Astrocyte (in vitro differentiated cells and primary cell): ENCODE results near the gene FGA. TPM values are rescaled to one million over a fixed set of nuclear protein-coding genes. Genes with fewer than 3 reads are reported as not detected.

Experiments used
- DNase-seq: peaks from one replicate; pipeline ENCODE4 v3.0.0-alpha.2; 2010; ENCODE audit warnings: low read depth
- FAIRE-seq: peaks from 2 replicates; lab custom pipeline; 2011; peaks lifted over from hg19 to GRCh38; lab: Jason Lieb, UNC
- H2AFZ ChIP-seq: 2 replicates; pipeline ENCODE4 v1.6.0; 2012; ENCODE audit warnings: low read depth, low read length, inconsistent platforms
- H3K27ac ChIP-seq: 2 replicates; pipeline ENCODE4 v1.5.1; 2011; ENCODE audit warnings: low read depth, low read length, inconsistent platforms
- H3K27me3 ChIP-seq: 2 replicates; pipeline ENCODE4 v1.6.0; 2011; ENCODE audit warnings: low read length, inconsistent platforms; ENCODE audit not compliant: insufficient read depth
- H3K36me3 ChIP-seq: 2 replicates; pipeline ENCODE4 v1.5.1; 2011; ENCODE audit warnings: low read length, inconsistent platforms; ENCODE audit not compliant: insufficient read depth
- H3K4me1 ChIP-seq: 2 replicates; pipeline ENCODE4 v1.5.1; 2011; ENCODE audit warnings: low read length, inconsistent platforms; ENCODE audit not compliant: insufficient read depth
- H3K4me2 ChIP-seq: 2 replicates; pipeline ENCODE4 v1.6.0; 2012; ENCODE audit warnings: low read length, inconsistent platforms
- H3K4me3 ChIP-seq: 2 replicates; pipeline ENCODE4 v1.5.1; 2011; ENCODE audit warnings: low read depth, mild to moderate bottlenecking, low read length, inconsistent platforms; ENCODE audit not compliant: insufficient read depth
- H3K79me2 ChIP-seq: 2 replicates; pipeline ENCODE4 v1.6.0; 2012; ENCODE audit warnings: mild to moderate bottlenecking, low read length, inconsistent platforms; ENCODE audit not compliant: insufficient read depth
- H3K9ac ChIP-seq: 2 replicates; pipeline ENCODE4 v1.6.0; 2012; ENCODE audit warnings: mild to moderate bottlenecking, low read length, inconsistent platforms
- H3K9me3 ChIP-seq: 2 replicates; pipeline ENCODE4 v1.5.1; 2012; ENCODE audit warnings: low read depth, mild to moderate bottlenecking, low read length, inconsistent platforms; ENCODE audit not compliant: insufficient read depth
- H4K20me1 ChIP-seq: 2 replicates; pipeline ENCODE4 v1.6.0; 2012; ENCODE audit warnings: low read length, inconsistent platforms; ENCODE audit not compliant: insufficient read depth
- H3K27ac Mint-ChIP-seq: one replicate; pipeline ENCODE4 v1.8.0; 2021; ENCODE audit warnings: mild to moderate bottlenecking, mixed read lengths; ENCODE audit not compliant: unreplicated experiment
- H3K27me3 Mint-ChIP-seq: one replicate; pipeline ENCODE4 v1.8.0; 2021; ENCODE audit warnings: low read depth, mixed read lengths; ENCODE audit not compliant: unreplicated experiment
- H3K36me3 Mint-ChIP-seq: one replicate; pipeline ENCODE4 v1.8.0; 2021; ENCODE audit warnings: low read depth, mixed read lengths; ENCODE audit not compliant: unreplicated experiment
- H3K4me1 Mint-ChIP-seq: one replicate; pipeline ENCODE4 v1.8.0; 2021; ENCODE audit warnings: low read depth, mixed read lengths; ENCODE audit not compliant: unreplicated experiment
- H3K4me3 Mint-ChIP-seq: one replicate; pipeline ENCODE4 v1.8.0; 2021; ENCODE audit warnings: mild to moderate bottlenecking, moderate library complexity, mixed read lengths; ENCODE audit not compliant: unreplicated experiment
- H3K9me3 Mint-ChIP-seq: one replicate; pipeline ENCODE4 v1.8.0; 2021; ENCODE audit warnings: mild to moderate bottlenecking, mixed read lengths; ENCODE audit not compliant: unreplicated experiment
- EZH2 ChIP-seq: IDR thresholded peaks from 2 replicates; pipeline ENCODE4 v1.6.1; 2012; ENCODE audit warnings: mild to moderate bottlenecking, low read length, inconsistent platforms; ENCODE audit not compliant: insufficient read depth
- total RNA-seq: library from RNA; stranded (reverse); gene quantifications from 2 replicates; pipeline ENCODE4 v1.2.1, GENCODE V29; 2021
- TF ChIP-seq, protein P1 (sequence below): IDR thresholded peaks from 2 replicates; pipeline ENCODE4 v1.5.1; 2011; ENCODE audit warnings: low read depth, mild to moderate bottlenecking, inconsistent platforms, low read length, moderate library complexity; ENCODE audit not compliant: insufficient read depth

The FGA gene
- total RNA-seq, 1 donor from 2014 or later, result not detected

DNA sequence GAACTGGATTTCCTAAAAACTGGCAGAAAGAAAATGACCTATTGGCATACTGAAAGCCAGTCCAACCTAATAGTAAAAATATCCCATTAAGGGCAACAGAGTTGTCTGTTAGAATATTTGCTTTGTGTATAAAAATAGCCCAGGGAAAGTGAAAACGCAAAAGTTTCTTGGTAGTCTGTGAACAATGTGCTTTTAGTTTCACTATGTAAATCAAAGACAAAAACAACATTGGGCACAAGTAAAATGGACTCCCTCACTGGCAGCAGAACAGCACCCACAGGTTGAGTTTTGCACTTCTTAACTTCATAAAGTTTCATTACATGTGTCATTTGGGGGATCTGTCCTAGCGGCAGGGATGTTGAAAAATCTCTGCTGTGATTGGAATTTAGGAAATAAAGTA is 26.2 kb upstream of the FGA start:
- Histone ChIP-seq H3K27me3 (peaks cover 8% of the 10 kb centered on the region), H2AFZ (no peak overlapping the region), H3K36me3 (no peaks in the 10 kb centered on the region), H3K9me3 (no peaks in the 10 kb centered on the region), H3K4me3 (no peak overlapping the region), H3K4me1 (no peaks in the 10 kb centered on the region), H3K9ac (no peak overlapping the region), H3K4me2 (no peak overlapping the region), H3K27ac (no peak overlapping the region), H3K79me2 (no peaks in the 10 kb centered on the region), H4K20me1 (no peaks in the 10 kb centered on the region)
- no peak for FAIRE-seq
- no peak for DNase-seq
- H3K4me1 Mint-ChIP-seq, result peaks cover 3% of the 10 kb centered on the region
- no peak overlapping the region for H3K4me3 Mint-ChIP-seq
- no peaks in the 10 kb centered on the region for H3K9me3 Mint-ChIP-seq
- no peaks in the 10 kb centered on the region for H3K36me3 Mint-ChIP-seq
- TF ChIP-seq, protein P1, sequence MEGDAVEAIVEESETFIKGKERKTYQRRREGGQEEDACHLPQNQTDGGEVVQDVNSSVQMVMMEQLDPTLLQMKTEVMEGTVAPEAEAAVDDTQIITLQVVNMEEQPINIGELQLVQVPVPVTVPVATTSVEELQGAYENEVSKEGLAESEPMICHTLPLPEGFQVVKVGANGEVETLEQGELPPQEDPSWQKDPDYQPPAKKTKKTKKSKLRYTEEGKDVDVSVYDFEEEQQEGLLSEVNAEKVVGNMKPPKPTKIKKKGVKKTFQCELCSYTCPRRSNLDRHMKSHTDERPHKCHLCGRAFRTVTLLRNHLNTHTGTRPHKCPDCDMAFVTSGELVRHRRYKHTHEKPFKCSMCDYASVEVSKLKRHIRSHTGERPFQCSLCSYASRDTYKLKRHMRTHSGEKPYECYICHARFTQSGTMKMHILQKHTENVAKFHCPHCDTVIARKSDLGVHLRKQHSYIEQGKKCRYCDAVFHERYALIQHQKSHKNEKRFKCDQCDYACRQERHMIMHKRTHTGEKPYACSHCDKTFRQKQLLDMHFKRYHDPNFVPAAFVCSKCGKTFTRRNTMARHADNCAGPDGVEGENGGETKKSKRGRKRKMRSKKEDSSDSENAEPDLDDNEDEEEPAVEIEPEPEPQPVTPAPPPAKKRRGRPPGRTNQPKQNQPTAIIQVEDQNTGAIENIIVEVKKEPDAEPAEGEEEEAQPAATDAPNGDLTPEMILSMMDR, result no peak
- TF ChIP-seq EZH2, result no peak
- H3K27ac Mint-ChIP-seq, result no peak overlapping the region
- H3K27me3 Mint-ChIP-seq, result no peaks in the 10 kb centered on the region

GRCh38 chr4:154616287-154616686 is 25.7 kb upstream of the FGA start:
- FAIRE-seq, result no peak
- H3K27me3 ChIP-seq, result peaks cover 8% of the 10 kb centered on the region

GRCh38 chr4:154615211-154615610 is 24.7 kb upstream of the FGA start:
- H3K4me1 ChIP-seq, result no peaks in the 10 kb centered on the region
- no peak overlapping the region for H2AFZ ChIP-seq
- no peaks in the 10 kb centered on the region for H3K36me3 ChIP-seq
- peaks cover 3% of the 10 kb centered on the region for H3K27me3 ChIP-seq
- H4K20me1 ChIP-seq, result no peaks in the 10 kb centered on the region
- no peak overlapping the region for H3K9ac ChIP-seq
- Mint-ChIP-seq H3K4me3 (no peak overlapping the region), H3K27ac (no peak overlapping the region), H3K36me3 (no peaks in the 10 kb centered on the region), H3K4me1 (peaks cover under 1% of the 10 kb centered on the region), H3K27me3 (no peaks in the 10 kb centered on the region), H3K9me3 (no peaks in the 10 kb centered on the region)
- no peaks in the 10 kb centered on the region for H3K9me3 ChIP-seq
- no peak overlapping the region for H3K4me2 ChIP-seq
- no peak overlapping the region for H3K4me3 ChIP-seq
- DNase-seq, result no peak
- TF ChIP-seq EZH2, result no peak
- TF ChIP-seq, protein P1, result no peak
- no peaks in the 10 kb centered on the region for H3K79me2 ChIP-seq
- FAIRE-seq, result no peak
- H3K27ac ChIP-seq, result no peak overlapping the region

More at GRCh38 chr4:154616287-154616686, 25.7 kb upstream of the FGA start:
- Mint-ChIP-seq H3K4me1 (peaks cover 3% of the 10 kb centered on the region), H3K9me3 (no peaks in the 10 kb centered on the region), H3K27ac (no peak overlapping the region), H3K36me3 (no peaks in the 10 kb centered on the region), H3K4me3 (no peak overlapping the region), H3K27me3 (no peaks in the 10 kb centered on the region)
- no peak overlapping the region for H3K27ac ChIP-seq
- DNase-seq, result no peak
- no peak overlapping the region for H2AFZ ChIP-seq
- no peaks in the 10 kb centered on the region for H3K9me3 ChIP-seq
- no peak overlapping the region for H3K4me2 ChIP-seq
- TF ChIP-seq, protein P1, result no peak
- no peak for TF ChIP-seq EZH2
- no peaks in the 10 kb centered on the region for H3K4me1 ChIP-seq
- H3K36me3 ChIP-seq, result no peaks in the 10 kb centered on the region
- H3K4me3 ChIP-seq, result no peak overlapping the region
- H3K79me2 ChIP-seq, result no peaks in the 10 kb centered on the region
- H3K9ac ChIP-seq, result no peak overlapping the region
- no peaks in the 10 kb centered on the region for H4K20me1 ChIP-seq
